Activated T-helper 1 cell treated with anti-CD3 and anti-CD28 coated beads, Interleukin-12 subunit alpha, Interleukin-12 subunit beta, Interleukin-2, Interleukin-4 antibody, amounts not matched to agents 30 ng/mL and 10 ng/mL and 1 ng/mL, durations not matched to agents 14 hours and 24 hours and 36 hours (primary cell): Measurements from ENCODE around the gene SYNJ2. TPM values are rescaled to one million over a fixed set of nuclear protein-coding genes. Genes with fewer than 3 reads are reported as not detected.

Source experiments
- DNase-seq: peaks from one replicate; pipeline ENCODE4 v3.0.0; 2021; ENCODE audit warnings: low spot score
- H3K27ac Mint-ChIP-seq: one replicate; pipeline ENCODE4 v1.8.0; 2021; ENCODE audit warnings: mild to moderate bottlenecking, mixed read lengths
- H3K27me3 Mint-ChIP-seq: one replicate; pipeline ENCODE4 v1.8.0; 2022; ENCODE audit warnings: mild to moderate bottlenecking, moderate library complexity, mixed read lengths; ENCODE audit not compliant: insufficient read depth
- H3K36me3 Mint-ChIP-seq: one replicate; pipeline ENCODE4 v1.8.0; 2021; ENCODE audit warnings: low read depth, mixed read lengths
- H3K4me1 Mint-ChIP-seq: one replicate; pipeline ENCODE4 v1.8.0; 2021; ENCODE audit warnings: low read depth, mixed read lengths
- H3K4me3 Mint-ChIP-seq: one replicate; pipeline ENCODE4 v1.8.0; 2021; ENCODE audit warnings: mild to moderate bottlenecking, moderate library complexity, mixed read lengths
- H3K9me3 Mint-ChIP-seq: one replicate; pipeline ENCODE4 v1.8.0; 2021; ENCODE audit warnings: mixed read lengths
- intact Hi-C: fragments of 100-400 bp; cut with micrococcal nuclease; formaldehyde crosslinking; loops from one replicate; pipeline ENCODE4 v1.15.1; 2024
- total RNA-seq: library from RNA; stranded (reverse); gene quantifications from 2 replicates; pipeline ENCODE4 v1.2.3, GENCODE V29; 2022

SYNJ2 gene
- total RNA-seq, 1 donor from 2014 or later, result 31.2 TPM

DNA sequence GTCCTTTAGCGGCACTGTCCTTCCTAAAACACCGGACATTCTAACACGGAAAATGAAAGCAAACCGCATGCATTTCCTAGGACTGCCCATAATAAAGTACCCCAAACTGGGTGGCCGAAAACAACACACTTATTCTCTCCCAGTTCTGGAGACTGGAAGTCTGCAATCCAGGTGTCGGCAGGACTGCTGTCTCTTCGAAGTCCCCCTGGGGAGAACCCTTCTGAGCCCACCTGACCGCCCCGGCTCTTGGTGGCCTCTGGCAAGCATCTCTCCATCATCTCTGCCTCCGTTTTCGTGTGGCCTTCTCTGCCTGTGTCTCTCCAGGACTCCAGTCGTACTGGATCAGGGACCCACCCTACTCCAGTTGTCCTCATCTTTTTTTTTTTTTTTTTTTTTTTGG is 55.4 kb downstream of the SYNJ2 start:
- intact Hi-C loops, result no loop called here
- Mint-ChIP-seq H3K27me3 (no peaks in the 10 kb centered on the region), H3K9me3 (peaks cover 4% of the 10 kb centered on the region), H3K4me1 (peaks cover 44% of the 10 kb centered on the region), H3K36me3 (peaks cover 47% of the 10 kb centered on the region), H3K4me3 (no peak overlapping the region), H3K27ac (no peak overlapping the region)
- DNase-seq, result no peak

DNA sequence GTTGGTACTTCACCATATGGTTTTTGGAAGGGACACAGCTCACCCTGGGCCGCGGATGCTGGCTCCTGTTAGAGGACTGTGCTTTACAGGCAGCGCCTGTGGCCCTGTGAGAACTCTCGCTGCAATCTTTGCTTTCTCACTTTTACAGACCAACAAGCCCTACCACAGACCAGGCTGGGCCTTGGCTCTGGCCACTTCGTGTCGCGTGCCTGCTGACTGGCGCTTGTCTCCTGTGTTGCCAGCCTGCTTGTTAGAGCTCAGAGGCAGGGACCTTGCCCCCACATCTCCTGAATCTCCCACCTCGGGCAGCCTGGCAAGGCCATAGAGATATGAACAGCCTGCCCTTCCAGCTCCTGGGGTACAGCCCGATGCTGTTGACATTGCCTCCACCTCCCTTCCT is 56.1 kb downstream of the SYNJ2 start:
- intact Hi-C loops, result no loop called here
- no peaks in the 10 kb centered on the region for H3K27me3 Mint-ChIP-seq
- no peak overlapping the region for H3K27ac Mint-ChIP-seq
- H3K4me1 Mint-ChIP-seq, result peaks cover 50% of the 10 kb centered on the region
- no peak for DNase-seq
- H3K9me3 Mint-ChIP-seq, result peaks cover 4% of the 10 kb centered on the region
- peaks cover 52% of the 10 kb centered on the region for H3K36me3 Mint-ChIP-seq
- no peak overlapping the region for H3K4me3 Mint-ChIP-seq

DNA sequence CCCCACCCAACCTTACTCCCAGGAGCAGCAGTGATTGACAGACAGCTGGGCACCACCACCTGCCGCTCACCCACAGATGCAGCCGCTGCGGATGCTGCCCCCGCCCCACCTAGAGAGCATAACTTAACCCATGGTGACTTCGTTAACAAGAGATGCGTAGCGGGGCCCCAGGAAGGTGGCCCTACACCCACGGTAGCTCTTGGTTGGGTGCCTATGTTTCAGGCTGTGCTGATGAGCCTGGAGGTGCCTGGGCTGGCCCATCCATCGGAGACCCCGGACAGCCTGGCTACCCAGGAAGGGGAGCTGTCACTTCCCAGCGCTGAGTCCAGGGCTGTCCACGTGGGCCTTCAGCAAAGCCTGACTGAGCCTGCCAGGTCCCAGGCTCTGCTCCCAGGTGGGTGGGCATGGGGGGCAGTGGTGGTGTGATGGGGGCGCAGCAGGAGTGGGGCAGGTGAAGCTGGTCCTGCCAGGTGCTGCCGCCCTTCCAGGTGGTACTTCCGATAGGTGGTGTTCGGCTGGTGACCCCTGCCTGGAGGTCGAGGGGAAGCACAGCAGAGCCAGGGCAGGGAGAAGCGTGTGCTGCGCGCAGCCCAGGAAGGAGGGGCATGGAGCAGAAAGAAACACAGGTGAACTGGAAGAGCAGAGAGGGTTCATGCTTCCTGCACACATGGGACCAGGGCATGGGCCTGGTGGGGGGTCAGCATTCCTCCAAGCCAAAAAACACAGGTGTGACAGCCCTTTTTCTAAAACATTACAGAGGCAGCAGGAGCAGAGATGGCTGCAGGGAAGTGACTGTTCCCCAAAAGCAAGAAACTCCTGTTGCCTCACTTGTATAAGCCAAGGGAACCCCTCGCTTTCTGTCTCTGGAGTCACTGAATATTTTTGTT is 56.9 kb downstream of the SYNJ2 start:
- Mint-ChIP-seq H3K36me3 (peaks cover 47% of the 10 kb centered on the region), H3K4me3 (no peak overlapping the region), H3K4me1 (peaks cover 50% of the 10 kb centered on the region), H3K9me3 (peaks cover 4% of the 10 kb centered on the region), H3K27me3 (no peaks in the 10 kb centered on the region), H3K27ac (no peak overlapping the region)
- DNase-seq, result no peak
- intact Hi-C loops, result no loop called here

DNA sequence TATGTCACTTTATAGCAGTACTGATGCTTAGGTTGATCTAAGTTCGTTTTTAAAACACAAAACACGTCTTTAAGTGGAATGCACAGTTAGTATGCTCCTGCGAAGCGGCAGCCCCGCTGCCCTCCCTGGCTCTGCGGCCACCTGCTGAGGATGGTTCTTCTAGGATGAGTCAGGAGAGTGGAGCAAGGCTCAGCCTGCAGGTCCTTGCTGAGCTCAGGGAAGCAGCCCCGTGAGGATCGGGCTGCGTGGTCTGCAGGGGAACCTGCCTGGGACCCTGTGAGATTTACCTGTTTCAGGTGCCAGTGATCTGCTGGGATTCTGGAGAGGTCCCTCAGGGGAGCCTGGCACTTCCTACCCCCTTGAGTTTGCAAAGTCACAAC is 57.5 kb downstream of the SYNJ2 start:
- intact Hi-C loops, result no loop called here
- peaks cover 50% of the 10 kb centered on the region for H3K4me1 Mint-ChIP-seq
- no peak for DNase-seq
- no peaks in the 10 kb centered on the region for H3K27me3 Mint-ChIP-seq
- peak overlapping the region; percentile 56 for H3K27ac Mint-ChIP-seq
- peaks cover 4% of the 10 kb centered on the region for H3K9me3 Mint-ChIP-seq
- H3K36me3 Mint-ChIP-seq, result peaks cover 44% of the 10 kb centered on the region
- H3K4me3 Mint-ChIP-seq, result no peak overlapping the region

DNA sequence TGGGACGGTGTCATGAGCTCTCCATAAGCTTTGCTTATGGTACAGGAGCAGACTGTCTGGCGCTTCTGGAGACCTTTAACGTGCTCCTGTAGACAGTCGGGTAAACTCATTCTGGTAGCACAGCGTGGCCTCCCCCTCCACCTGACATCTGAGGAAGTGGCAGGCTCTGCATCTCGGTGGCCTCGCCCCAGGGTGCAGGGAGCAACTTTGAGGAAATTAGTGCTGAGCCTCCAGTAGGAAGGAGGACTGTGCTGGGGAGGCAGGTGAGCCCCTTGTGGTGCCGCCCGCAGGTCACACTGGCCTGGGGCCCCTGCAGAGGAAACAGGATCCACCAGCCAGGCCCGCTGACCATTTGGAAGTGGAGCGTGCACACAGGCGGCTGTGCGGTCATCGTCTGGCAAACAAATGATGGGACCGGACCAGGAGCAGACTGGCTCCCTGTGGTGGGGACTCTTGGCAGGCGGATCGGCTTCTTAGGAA is 57.9 kb downstream of the SYNJ2 start:
- peak overlapping the region; percentile 66 for H3K4me3 Mint-ChIP-seq
- intact Hi-C loops, result loop anchor here (1.0 kb wide), 1 partner anchor 18 kb away; no protein-coding TSS in a partner anchor
- peaks cover 4% of the 10 kb centered on the region for H3K9me3 Mint-ChIP-seq
- peaks cover 41% of the 10 kb centered on the region for H3K36me3 Mint-ChIP-seq
- peaks cover 46% of the 10 kb centered on the region for H3K4me1 Mint-ChIP-seq
- peak overlapping the region; percentile 56 for H3K27ac Mint-ChIP-seq
- H3K27me3 Mint-ChIP-seq, result no peaks in the 10 kb centered on the region
- peak; percentile 27 for DNase-seq

DNA sequence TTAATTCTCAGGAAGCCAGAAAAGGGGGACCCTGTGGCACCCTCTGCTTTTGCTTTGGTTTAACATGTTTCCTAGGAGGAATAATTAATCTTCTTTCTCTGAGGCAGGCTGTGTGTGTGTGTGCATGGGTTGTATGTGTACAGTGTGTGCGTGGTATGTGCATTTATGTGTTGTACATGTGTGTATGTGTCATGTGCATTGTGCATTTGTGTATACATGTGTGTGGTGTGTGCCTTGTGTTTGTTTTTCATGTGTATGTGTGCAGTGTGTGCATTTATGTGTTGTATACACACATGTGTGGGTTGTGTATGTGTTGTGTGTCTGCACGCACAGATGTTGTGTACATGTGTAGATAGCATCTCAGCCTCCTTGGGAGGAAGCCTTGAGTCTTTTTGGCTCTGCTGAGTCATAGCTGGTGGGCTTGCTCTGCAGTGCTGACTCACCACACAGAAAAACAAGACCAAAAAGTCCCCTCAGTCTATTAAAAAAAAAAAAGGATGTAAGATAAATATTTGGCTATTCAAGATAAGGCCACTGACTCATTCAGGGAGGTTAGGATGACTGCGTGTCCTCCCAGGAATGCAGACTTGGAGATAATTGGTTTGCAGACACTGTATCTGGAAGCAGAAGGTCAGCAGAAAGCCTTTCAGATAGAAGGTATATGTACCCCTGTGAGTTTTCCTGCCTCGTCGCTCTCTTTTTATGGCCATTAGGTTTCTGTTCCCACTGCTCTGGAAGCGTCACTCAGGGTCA is 58.6 kb downstream of the SYNJ2 start:
- intact Hi-C loops, result loop anchor here (1.0 kb wide), 1 partner anchor 17 kb away; no protein-coding TSS in a partner anchor
- Mint-ChIP-seq H3K27ac (peak overlapping the region; percentile 88), H3K9me3 (peaks cover 4% of the 10 kb centered on the region), H3K27me3 (no peaks in the 10 kb centered on the region), H3K36me3 (peaks cover 38% of the 10 kb centered on the region), H3K4me1 (peaks cover 40% of the 10 kb centered on the region), H3K4me3 (peak overlapping the region; percentile 66)
- DNase-seq, result peak; percentile 31

DNA sequence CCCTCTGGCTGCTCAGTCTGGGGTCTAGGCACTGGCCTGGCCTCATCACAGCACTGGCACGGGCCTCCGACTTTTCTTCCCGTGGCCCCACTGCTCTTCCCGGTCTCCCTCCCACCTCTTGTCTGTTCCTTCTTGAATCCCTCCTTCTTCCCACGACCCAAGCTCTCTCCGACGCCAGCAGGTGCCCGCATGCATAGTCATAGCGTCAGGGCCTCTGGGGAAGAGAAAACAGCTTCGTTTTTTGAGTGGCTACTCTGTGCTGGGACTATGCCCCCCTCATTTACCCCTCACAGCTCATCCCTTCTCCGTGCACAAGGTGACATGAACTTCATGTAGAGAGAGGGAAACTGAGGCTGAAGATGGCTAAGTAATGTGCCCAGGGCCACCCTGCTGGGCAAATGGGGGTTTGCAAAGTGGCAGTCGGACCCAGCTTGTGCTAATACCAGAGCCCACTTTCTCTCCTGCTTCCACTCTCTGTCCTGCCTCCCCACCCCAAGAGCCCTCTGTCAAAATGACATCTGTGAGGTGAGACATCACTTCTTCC is 59.2 kb downstream of the SYNJ2 start:
- H3K4me1 Mint-ChIP-seq, result peaks cover 43% of the 10 kb centered on the region

DNA sequence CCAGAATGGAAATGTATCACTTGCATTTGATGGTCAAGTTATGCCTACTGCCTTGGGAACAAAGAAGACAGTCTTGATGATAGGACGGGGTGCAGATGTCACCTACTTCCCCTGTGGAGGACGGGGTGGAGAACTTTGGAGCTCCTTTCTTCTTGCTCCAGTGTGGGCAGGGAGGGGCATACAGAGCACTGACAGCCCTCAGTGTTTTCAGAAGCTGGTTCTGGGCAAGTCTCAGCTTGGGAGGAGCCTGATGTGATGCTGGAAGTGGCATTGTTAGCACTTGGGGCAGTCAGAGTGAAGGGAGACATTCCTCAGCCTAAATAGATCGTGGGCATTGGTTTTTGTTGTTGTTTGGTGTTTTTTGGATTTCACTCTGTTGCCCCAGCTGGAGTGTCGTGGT is 59.7 kb downstream of the SYNJ2 start:
- intact Hi-C loops, result no loop called here
- Mint-ChIP-seq H3K4me3 (no peak overlapping the region), H3K36me3 (peaks cover 36% of the 10 kb centered on the region), H3K4me1 (peaks cover 48% of the 10 kb centered on the region), H3K27ac (no peak overlapping the region), H3K27me3 (no peaks in the 10 kb centered on the region), H3K9me3 (peaks cover under 1% of the 10 kb centered on the region)
- DNase-seq, result no peak

More for the DNA sequence above, 59.2 kb downstream of the SYNJ2 start:
- H3K27me3 Mint-ChIP-seq, result no peaks in the 10 kb centered on the region
- H3K9me3 Mint-ChIP-seq, result peaks cover 4% of the 10 kb centered on the region
- no peak overlapping the region for H3K27ac Mint-ChIP-seq
- H3K4me3 Mint-ChIP-seq, result no peak overlapping the region
- intact Hi-C loops, result loop anchor here (1.0 kb wide), 1 partner anchor 16 kb away; no protein-coding TSS in a partner anchor
- no peak for DNase-seq
- H3K36me3 Mint-ChIP-seq, result peaks cover 38% of the 10 kb centered on the region

DNA sequence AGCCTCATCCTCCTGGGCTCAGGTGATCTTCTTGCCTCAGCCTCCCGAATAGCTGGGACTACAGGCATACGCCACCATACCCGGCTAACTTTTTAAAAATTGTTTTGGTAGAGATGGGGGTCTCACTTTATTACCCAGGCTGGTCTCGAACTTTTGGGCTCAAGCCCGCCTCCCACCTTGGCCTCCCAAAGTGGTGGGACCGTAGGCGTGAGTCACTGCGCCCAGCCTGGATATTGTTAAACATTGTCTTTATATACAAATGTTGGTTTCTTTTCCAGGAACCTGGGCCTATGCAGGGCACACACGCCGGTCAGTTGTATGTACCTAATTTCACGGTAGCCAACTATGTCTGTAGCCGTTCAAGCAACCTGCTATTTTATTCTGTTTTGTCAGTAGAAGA is 60.1 kb downstream of the SYNJ2 start:
- Mint-ChIP-seq H3K9me3 (no peaks in the 10 kb centered on the region), H3K27ac (no peak overlapping the region), H3K4me1 (peaks cover 52% of the 10 kb centered on the region), H3K4me3 (no peak overlapping the region), H3K27me3 (no peaks in the 10 kb centered on the region), H3K36me3 (peaks cover 37% of the 10 kb centered on the region)
- no peak for DNase-seq
- intact Hi-C loops, result no loop called here

DNA sequence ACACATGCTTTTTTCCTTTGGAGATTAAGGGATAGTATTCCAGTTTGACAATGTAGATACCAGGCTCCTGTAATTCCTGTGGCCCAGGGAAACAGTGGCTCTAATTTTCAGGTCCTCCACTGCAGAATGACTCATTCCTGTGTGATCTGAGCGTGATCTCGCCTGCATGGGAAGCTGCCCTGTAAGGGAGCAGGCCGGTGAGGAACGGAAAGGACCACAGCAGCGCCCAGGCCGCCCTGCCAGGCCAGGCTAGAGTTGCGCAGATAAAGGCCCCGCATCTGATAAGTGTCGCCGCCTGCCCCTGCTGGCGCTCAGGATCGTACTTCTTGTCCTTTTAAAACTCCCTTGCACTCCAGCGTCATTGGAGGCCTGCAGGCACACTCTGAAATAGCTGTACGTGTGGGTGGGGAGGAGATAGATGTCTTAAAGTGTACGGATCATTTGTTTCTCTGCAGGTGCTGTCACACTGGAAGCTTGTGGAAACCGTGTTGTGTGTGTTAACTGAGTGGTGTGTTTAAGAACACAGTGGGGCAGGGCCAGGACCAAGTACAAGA is 60.7 kb downstream of the SYNJ2 start:
- Mint-ChIP-seq H3K4me1 (peaks cover 57% of the 10 kb centered on the region), H3K36me3 (peaks cover 36% of the 10 kb centered on the region), H3K27me3 (no peaks in the 10 kb centered on the region), H3K27ac (no peak overlapping the region), H3K9me3 (no peaks in the 10 kb centered on the region), H3K4me3 (no peak overlapping the region)
- intact Hi-C loops, result no loop called here
- DNase-seq, result no peak

DNA sequence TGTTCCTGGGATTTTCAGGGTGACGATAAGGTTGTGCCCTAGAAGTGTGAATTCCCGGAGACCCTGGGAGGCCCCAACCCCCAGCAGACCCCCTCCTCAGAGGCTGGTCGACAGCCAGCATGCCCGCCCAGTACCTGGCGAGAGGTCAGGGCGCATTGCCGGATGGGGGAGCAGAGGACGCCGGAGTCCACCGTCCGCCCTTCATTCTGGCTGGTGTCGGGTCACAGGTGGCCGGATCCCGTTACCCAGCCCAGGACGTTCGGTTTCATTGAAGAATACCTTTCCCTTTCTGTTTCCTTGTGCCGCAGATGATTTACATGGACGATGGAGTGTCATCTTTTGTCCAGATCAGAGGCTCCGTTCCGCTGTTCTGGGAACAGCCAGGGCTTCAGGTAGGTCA is 61.3 kb downstream of the SYNJ2 start:
- H3K36me3 Mint-ChIP-seq, result peaks cover 36% of the 10 kb centered on the region

DNA sequence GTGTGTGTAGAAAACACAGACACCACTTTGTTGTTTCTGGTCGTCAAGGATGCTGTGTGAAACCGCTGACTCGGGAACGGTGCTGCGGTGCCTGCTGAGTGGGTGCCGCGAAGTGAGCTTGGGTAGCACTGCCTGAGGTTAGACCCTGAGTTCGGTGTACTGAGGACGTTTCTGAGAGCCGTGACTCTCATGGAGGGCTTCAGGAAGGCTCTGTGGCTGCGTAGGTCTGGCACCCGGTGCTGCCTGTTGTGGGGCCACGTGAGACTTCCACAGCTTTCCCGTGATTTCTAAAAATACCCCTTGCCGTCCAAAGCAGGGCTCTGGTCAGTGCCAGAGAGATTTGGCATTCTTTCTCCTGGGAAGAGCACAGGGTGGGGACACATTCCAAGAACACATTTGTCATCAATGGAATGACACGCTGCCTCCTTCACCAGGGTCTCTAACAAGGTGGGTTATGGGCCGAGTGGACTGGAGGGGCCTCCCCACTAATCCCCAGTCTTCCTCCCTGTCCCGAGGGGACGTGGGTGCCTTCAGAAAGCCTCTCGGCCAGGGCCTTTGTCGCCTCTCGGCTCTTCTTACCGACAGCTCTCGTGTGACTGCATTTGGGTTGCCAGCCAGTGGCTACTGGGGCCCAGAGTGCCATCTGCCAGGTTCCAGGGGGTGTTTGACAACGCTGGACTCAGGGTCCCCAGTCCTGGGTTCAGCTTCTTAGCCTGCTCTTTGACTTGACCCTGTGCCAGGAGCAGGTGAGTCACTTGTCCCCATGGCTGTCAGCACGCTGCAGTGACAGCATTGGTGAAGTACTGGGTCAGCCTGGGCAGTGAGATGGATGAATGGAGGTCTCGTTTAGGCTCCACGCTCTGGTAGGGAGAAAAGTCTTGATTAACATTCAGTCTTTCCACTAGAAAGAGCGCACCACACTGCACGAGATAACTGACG is 62.2 kb downstream of the SYNJ2 start:
- Mint-ChIP-seq H3K36me3 (peaks cover 40% of the 10 kb centered on the region), H3K4me3 (no peak overlapping the region), H3K9me3 (no peaks in the 10 kb centered on the region), H3K4me1 (peaks cover 64% of the 10 kb centered on the region), H3K27ac (no peak overlapping the region), H3K27me3 (no peaks in the 10 kb centered on the region)
- no peak for DNase-seq
- intact Hi-C loops, result no loop called here

More for the DNA sequence above, 61.3 kb downstream of the SYNJ2 start:
- H3K4me3 Mint-ChIP-seq, result no peak overlapping the region
- no peak overlapping the region for H3K27ac Mint-ChIP-seq
- peaks cover 63% of the 10 kb centered on the region for H3K4me1 Mint-ChIP-seq
- DNase-seq, result no peak
- H3K27me3 Mint-ChIP-seq, result no peaks in the 10 kb centered on the region
- no peaks in the 10 kb centered on the region for H3K9me3 Mint-ChIP-seq
- intact Hi-C loops, result no loop called here
